ENCODE results near the gene DCAF5. TPM values are rescaled to one million over a fixed set of nuclear protein-coding genes. Genes with fewer than 3 reads are reported as not detected.
A peak's percentile ranks its signal among the peaks of the same experiment; 100 is the strongest.

Gene DCAF5
- total RNA-seq, 4 donors from 2014 or later = 25.1 to 70.3 (median 42.7) TPM

DNA sequence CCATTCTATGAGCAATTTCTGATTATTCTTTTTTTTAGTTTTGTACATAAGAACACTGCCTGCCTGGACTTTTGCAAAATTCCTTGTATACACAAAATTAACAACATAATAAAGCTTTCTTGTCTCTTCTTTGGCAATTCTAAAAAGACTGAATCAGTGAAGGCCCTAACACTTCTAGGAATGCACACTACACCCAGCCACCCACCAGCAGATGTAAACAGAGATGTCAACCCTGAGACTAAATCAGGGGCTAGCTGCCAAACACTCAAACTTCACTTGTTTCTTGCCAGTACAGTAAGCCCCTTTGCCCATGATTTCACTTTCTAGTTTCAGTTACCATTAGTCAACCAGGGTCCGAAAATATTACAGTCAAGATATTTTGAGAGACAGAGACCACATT is 15.5 kb downstream of the DCAF5 start:
- Histone ChIP-seq H3K36me3 (no peaks in the 10 kb centered on the region), H3K4me3 (no peak overlapping the region), H3K27me3 (no peaks in the 10 kb centered on the region), H3K27ac (peak overlapping the region; percentile 40 to 76 (median 52)), H3K9me3 (no peaks in the 10 kb centered on the region), H3K4me1 (peaks cover 7 to 41% (median 26%) of the 10 kb centered on the region in 4 donors)
- in situ Hi-C loops (cut with MboI; ENCODE audit: low pct_ligation_motif_present in 1 of 4, low pct_unique_long_range_greater_than_20kb in 1 of 4, low sequenced_read_pairs in 3 of 4) (loop anchor here in 1 of 4 donors (25.0 kb wide), 1 partner anchor 325 kb away; no protein-coding TSS in a partner anchor), intact Hi-C loops (cut with DNase I; ENCODE audit: low total_unique reads) (no loop called here)
- no peak for DNase-seq
- TF ChIP-seq, protein P1, sequence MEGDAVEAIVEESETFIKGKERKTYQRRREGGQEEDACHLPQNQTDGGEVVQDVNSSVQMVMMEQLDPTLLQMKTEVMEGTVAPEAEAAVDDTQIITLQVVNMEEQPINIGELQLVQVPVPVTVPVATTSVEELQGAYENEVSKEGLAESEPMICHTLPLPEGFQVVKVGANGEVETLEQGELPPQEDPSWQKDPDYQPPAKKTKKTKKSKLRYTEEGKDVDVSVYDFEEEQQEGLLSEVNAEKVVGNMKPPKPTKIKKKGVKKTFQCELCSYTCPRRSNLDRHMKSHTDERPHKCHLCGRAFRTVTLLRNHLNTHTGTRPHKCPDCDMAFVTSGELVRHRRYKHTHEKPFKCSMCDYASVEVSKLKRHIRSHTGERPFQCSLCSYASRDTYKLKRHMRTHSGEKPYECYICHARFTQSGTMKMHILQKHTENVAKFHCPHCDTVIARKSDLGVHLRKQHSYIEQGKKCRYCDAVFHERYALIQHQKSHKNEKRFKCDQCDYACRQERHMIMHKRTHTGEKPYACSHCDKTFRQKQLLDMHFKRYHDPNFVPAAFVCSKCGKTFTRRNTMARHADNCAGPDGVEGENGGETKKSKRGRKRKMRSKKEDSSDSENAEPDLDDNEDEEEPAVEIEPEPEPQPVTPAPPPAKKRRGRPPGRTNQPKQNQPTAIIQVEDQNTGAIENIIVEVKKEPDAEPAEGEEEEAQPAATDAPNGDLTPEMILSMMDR (IDR thresholded peaks at IDR 0.05) = no peak
- TF ChIP-seq POLR2AphosphoS5 (IDR thresholded peaks at IDR 0.05) (no peak), EP300 (IDR thresholded peaks at IDR 0.05; ENCODE audit: low read depth) (no peak), POLR2A (IDR thresholded peaks at IDR 0.05) (no peak)
- WGBS, 2 donors (ENCODE audit: low coverage in 1 of 2) = 43 to 50% methylated on average over 1 of the region's 1 CpG

GRCh38 chr14:69135133-69135532 is 17.8 kb downstream of the DCAF5 start:
- 78 to 81% methylated on average over 4 of the region's 4 CpGs for WGBS, 2 donors (ENCODE audit: low coverage in 1 of 2)
- DNase-seq = no peak
- Histone ChIP-seq H3K4me3 (no peak overlapping the region), H3K36me3 (no peaks in the 10 kb centered on the region), H3K9me3 (no peaks in the 10 kb centered on the region), H3K27me3 (no peaks in the 10 kb centered on the region), H3K27ac (no peak overlapping the region), H3K4me1 (peaks cover 7 to 47% (median 29%) of the 10 kb centered on the region in 4 donors)
- TF ChIP-seq POLR2AphosphoS5 (IDR thresholded peaks at IDR 0.05) = no peak
- TF ChIP-seq EP300 (IDR thresholded peaks at IDR 0.05; ENCODE audit: low read depth) = no peak
- TF ChIP-seq POLR2A (IDR thresholded peaks at IDR 0.05) = no peak
- TF ChIP-seq, protein P1 (IDR thresholded peaks at IDR 0.05) = no peak
- intact Hi-C loops (cut with DNase I; ENCODE audit: low total_unique reads) (no loop called here), in situ Hi-C loops (cut with MboI; ENCODE audit: low pct_ligation_motif_present in 1 of 4, low pct_unique_long_range_greater_than_20kb in 1 of 4, low sequenced_read_pairs in 3 of 4) (loop anchor here in 1 of 4 donors (25.0 kb wide), 1 partner anchor 327 kb away; no protein-coding TSS in a partner anchor)

DNA sequence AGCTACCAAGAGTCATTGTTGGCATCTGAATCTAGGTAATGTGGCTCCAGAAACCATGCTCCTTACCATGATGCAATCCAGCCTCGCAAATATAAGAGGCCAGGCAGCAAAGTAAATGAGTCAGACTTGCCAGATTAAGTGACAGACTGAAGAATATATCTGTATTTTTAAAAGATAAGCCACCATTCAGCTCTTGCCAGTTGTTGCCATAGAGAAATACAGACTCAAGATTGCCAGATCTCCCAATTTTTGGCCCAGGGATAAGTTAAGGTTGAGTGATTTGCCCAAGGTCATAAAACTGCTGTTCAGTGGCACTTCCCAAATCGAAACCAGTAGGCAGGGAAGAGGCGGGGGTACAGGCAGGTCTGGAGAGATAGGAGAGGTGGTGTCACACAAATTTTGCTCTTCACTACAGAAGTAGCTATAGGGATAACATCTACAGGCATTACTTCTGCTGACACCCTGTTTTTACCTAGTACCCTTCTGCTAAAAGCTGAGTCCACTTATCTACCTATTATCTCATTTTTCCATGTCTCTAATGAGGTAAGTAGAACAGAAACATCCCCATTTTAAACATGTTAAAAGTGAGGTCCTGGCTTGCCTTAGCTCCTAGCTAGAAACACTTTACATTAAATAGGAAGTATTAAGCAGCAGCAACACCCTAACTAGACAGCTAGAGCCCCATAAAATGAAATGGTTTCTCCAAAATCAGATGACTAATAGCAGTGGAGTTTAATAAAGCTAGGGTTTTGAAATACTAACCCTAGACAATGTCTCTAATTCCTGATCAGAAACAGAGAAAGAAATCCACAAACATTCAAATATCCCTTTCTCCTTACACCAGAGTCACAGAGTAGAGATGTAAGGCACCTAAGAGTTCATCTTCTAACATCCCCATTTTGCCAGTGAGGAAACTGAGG is 19.5 kb downstream of the DCAF5 start:
- in situ Hi-C loops (cut with MboI; ENCODE audit: low pct_ligation_motif_present in 1 of 4, low pct_unique_long_range_greater_than_20kb in 1 of 4, low sequenced_read_pairs in 3 of 4) = loop anchor here in 1 of 4 donors (25.0 kb wide), 1 partner anchor 329 kb away; no protein-coding TSS in a partner anchor
- intact Hi-C loops (cut with DNase I; ENCODE audit: low total_unique reads) = no loop called here
- TF ChIP-seq, protein P1 (IDR thresholded peaks at IDR 0.05) = no peak
- TF ChIP-seq EP300 (IDR thresholded peaks at IDR 0.05; ENCODE audit: low read depth) (no peak), POLR2A (IDR thresholded peaks at IDR 0.05) (no peak), POLR2AphosphoS5 (IDR thresholded peaks at IDR 0.05) (no peak)

GRCh38 chr14:69132513-69133181 is 20.3 kb downstream of the DCAF5 start:
- Histone ChIP-seq H3K4me3 (no peak overlapping the region), H3K27ac (no peak overlapping the region), H3K4me1 (peaks cover 10 to 46% (median 26%) of the 10 kb centered on the region in 4 donors), H3K36me3 (no peaks in the 10 kb centered on the region), H3K27me3 (no peaks in the 10 kb centered on the region), H3K9me3 (no peaks in the 10 kb centered on the region)
- 77 to 82% methylated on average over 4 of the region's 4 CpGs for WGBS, 2 donors (ENCODE audit: low coverage in 1 of 2)
- TF ChIP-seq, protein P1 (IDR thresholded peaks at IDR 0.05) = no peak
- TF ChIP-seq EP300 (IDR thresholded peaks at IDR 0.05; ENCODE audit: low read depth) = no peak
- TF ChIP-seq POLR2A (IDR thresholded peaks at IDR 0.05) = no peak
- TF ChIP-seq POLR2AphosphoS5 (IDR thresholded peaks at IDR 0.05) = no peak
- DNase-seq = no peak
- in situ Hi-C loops (cut with MboI; ENCODE audit: low pct_ligation_motif_present in 1 of 4, low pct_unique_long_range_greater_than_20kb in 1 of 4, low sequenced_read_pairs in 3 of 4) = loop anchor here in 1 of 4 donors (25.0 kb wide), 1 partner anchor 330 kb away; no protein-coding TSS in a partner anchor
- intact Hi-C loops (cut with DNase I; ENCODE audit: low total_unique reads) = no loop called here

More for the DNA sequence above, 19.5 kb downstream of the DCAF5 start:
- H3K27me3 ChIP-seq = no peaks in the 10 kb centered on the region
- no peaks in the 10 kb centered on the region for H3K9me3 ChIP-seq
- 52 to 67% methylated on average over 1 to 3 of the region's 3 CpGs for WGBS, 2 donors (ENCODE audit: low coverage in 1 of 2)
- no peaks in the 10 kb centered on the region for H3K36me3 ChIP-seq
- no peak overlapping the region for H3K4me3 ChIP-seq
- DNase-seq = no peak
- peak overlapping the region in 2 of 4 donors; percentile 4 to 11 for H3K27ac ChIP-seq
- peaks cover 13 to 55% (median 34%) of the 10 kb centered on the region in 4 donors for H3K4me1 ChIP-seq

Measured in transverse colon (tissue), 4 donors.